Measurements from ENCODE around the gene SLC1A3.
A peak's percentile ranks its signal among the peaks of the same experiment; 100 is the strongest.

The SLC1A3 gene

DNA sequence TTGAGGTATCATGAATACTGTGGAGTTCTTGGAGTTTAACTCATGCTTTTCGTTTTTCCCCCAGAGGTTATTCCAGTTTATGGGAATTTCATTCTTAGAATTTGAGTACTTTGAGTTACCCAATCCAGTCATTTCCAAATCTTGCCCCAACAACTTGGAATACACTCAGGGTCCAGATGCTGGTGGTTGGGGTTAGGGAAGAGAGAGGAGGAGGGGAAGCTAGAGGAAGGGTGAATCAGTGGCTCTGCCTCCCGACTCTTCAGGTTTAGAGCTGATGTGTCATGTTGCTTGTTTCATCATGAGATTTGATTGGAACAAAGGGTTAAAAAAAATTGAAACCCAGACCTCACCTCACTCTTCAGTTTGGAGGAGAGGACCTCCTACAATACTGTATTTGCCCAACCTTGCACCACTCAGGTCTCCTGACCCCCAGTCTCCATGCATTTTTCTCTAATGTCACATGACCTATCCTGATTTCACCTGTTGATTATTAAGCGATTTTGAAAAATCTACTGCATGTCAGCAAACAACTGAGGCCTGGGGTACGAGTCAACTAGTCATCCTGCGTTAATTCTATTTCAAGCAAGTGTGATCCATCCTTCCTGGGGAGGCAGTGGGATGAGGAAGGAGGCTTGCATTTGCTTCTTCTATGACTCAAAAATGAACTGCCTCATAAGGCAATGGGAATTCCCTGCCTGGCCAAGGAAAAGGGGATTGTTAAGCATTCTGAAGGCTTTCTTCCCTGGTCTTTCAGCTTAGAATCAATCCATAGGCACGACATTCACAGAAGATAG, 6.2 kb upstream of the SLC1A3 start:
- peak; percentile 96 for DNase-seq (ENCODE audit: low read depth)

DNA sequence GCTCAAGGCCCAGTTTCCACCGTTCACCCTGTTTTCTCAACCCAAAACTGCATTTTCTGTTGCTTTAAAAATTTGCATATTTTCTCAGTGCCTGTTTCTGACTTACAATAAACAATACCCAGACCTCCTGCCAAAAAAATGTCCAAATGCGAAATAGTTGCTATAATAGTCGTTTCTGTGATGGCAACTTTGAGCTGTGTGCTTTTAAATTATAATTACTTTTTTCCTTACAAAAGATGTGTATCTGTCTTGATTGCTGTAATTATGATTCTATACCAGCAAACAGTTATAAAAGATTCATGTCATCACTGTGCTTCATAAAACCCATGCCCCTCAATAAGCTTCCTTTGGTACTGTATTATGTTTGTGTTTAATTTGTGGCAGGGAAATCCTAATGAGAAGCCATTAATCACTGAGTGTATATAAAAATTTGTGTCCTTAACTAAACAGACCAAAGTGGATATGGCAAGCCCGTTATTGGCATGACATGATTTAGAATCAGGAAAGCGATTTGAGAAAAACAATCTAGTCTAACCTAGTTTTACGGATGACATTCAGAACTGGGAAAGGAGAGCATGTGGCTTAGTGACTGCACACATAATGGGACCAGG, 5.4 kb upstream of the SLC1A3 start:
- no peak for DNase-seq (ENCODE audit: low read depth)

DNA sequence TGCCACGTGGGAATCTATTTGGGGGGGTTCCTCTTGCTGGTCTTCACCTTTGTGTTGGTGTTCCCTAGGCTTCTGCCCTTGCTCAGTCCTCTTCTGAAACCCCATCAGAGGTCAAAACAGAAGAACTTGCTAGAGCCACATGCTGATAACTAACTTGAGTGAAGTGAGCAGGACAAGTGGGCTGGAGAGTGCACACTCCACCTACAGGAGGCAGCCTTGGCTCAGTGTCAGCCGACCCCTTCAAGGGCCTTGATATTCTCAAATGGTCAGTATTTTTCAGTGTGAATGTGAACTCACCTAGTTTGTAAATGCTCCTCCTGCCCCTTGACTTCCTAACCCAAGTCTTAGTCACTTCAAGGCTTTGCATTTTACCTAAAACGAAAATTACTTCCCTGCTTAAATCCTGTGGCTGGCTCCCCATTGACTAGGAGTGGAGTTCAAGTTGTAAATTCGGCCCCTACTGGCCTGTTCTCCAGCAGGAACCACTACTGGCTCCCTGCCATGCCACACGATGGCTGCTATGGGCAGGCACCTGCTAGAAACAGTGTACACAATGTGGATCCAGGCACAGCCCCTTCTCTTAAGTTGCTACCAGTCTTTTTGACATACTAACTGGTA, 3.6 kb upstream of the SLC1A3 start:
- DNase-seq (ENCODE audit: low read depth): no peak

DNA sequence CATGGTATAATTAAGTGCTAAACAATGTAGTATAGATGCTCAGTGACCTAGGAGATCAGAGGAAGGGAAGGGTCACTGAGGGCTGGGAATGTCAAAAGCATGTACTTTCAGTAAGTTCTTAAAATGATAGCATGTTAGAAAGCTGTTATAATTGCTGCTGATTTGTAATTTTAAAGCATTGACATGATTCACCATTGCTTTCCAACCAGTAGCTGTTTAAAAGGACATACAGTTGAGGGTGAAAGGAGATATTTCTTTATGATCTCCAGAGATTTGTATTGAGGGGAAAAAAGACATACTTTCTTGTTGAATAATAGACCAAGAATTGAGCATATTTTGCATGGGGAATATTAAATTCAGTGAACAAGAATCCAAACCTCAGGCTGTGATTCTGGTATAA, 1.2 kb upstream of the SLC1A3 start:
- no peak for DNase-seq (ENCODE audit: low read depth)

DNA sequence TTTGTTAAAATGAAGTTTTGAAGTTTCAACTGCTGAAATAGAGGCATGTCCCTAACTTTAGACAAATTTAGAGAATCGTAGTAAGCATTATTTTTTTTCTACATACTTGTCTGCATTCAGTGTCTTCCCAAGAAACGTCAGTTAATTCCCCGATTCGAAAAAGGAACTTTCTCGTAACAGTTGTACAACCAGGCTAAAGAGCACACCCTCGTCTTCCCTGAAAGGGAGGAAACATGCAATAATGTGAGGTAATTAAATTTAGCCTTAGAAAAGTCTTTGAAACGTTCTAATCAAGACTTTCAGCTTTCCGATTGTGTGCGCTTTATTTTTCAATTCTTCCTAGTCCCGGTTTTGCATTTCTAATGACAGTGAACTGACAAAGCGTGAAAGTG, 374 bp upstream of the SLC1A3 start:
- DNase-seq (ENCODE audit: low read depth): no peak

DNA sequence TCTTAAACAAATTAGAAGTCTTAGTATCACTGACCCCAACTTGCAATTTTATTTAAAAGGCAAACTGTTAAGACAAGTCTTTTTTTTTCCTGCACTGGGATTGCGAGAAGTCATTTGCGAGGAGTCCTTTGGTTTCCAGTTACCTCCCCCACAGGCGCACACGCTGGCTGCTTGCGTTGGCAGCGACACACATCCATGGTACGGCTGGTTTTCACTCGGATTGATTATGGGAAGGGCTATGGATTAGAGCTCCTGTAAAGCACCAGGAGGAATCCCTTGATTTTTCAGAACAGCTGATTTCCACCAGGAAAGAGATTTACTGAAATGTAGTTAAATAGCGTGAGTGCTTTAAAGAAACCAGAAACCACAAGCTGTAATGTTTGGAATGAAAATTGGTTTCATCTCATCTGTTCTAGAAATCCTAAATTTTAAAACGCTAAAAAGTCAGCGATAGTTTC, 737 bp downstream of the SLC1A3 start:
- no peak for DNase-seq (ENCODE audit: low read depth)

DNA sequence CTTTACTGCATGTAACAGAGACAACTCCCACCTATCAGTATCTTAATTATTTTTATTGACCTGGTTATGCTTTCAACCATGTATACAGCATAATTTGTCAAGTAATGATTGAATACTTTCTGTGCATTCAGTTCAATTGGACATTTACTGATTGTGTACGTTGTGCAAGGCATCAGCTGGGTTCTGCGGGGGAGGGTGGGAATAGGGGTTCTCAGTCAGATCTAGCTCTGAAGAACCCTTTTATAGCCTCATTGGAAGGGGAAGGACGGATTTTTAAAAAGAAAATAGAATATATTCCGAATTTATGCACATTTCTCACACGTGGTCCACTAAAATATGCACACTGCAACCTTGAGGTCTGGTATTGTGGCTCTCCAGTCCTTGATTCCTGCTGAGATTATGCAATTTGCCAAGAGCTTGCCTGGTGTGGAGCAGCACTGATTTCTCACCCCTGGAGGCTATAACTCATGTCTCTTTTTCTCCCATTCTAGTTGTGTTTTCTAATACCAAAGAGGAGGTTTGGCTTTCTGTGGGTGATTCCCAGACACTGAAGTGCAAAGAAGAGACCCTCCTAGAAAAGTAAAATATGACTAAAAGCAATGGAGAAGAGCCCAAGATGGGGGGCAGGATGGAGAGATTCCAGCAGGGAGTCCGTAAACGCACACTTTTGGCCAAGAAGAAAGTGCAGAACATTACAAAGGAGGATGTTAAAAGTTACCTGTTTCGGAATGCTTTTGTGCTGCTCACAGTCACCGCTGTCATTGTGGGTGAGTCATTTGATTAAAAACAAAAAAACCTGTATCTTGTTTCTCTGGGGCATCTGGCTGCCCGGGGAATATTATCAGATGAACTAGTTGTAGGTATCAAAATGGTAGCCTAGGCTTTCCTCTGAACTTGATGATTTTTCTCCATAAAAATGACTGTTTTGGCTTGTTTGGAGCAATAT, 1.7 kb downstream of the SLC1A3 start:
- DNase-seq (ENCODE audit: low read depth): no peak

DNA sequence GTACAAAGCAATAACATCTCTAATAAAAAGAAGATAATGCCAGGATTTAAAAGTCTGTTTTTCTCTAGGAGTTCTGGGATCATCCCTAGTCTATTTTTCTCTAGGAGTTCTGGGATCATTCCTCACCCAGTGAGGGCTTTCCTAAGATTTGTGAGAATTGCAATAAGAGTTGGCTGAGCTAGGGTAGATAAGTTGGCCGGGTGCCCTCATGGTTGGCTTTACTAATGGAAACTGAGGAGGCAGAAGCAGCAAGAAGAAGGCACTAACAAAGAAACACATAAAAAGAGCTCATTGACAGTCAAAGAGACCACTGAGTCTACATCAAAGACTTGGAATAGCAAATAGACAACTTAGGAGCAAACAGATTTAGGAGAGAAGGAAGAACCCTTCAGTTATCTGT, 4.2 kb downstream of the SLC1A3 start:
- no peak for DNase-seq (ENCODE audit: low read depth)

DNA sequence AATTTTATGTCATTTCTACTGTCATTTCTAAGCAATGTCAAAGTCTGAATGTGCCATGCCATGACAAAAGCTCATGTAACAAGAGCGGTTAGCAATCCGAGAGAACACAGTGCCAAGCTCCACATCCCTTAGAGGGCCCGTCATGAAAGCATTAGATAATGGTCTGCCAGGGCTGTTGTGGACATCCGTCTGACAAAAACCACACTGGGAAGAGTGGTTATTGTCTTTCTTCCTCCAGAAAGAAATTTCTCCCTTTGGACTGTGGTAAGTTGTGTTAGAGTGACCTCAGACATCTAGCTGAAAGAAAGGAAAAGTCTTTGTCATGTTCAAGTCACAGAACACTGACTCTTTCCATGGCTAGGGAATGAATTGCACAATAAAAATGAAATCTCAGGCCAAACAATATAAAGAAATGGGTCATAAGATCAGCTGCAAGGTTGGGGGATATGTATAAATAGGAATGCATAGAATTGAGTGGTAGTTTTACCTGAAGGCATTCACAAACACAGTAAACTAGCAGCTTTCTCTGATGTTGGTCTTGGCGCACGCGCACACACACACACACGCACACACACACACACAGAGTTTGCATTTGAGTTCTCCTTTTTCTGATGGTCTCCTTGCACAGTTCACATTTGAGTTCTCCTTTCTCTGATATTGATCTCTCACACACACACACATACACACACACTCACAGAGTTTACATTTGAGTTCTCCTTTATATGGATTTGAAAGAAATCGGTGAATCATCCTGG, 5.3 kb downstream of the SLC1A3 start:
- DNase-seq (ENCODE audit: low read depth): no peak

DNA sequence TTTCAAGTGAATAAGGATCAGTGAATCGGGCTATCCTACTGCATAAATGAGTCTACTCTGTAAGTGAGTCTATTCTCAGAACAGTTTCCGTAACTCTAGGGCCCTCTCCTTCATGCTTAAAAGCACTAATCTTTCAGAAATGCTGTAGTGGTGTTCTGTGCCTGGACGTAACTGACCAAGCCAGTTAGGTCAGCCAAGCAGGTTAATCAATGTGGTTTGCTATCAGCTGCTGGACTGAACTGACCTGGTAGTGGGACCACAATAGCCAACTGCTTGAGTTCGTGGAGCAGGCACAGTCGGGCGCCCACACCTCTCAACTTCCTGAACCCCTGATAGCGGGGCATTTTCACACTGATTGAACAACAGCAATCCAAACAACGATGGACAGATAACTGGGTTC, 6.8 kb downstream of the SLC1A3 start:
- DNase-seq (ENCODE audit: low read depth): no peak

DNA sequence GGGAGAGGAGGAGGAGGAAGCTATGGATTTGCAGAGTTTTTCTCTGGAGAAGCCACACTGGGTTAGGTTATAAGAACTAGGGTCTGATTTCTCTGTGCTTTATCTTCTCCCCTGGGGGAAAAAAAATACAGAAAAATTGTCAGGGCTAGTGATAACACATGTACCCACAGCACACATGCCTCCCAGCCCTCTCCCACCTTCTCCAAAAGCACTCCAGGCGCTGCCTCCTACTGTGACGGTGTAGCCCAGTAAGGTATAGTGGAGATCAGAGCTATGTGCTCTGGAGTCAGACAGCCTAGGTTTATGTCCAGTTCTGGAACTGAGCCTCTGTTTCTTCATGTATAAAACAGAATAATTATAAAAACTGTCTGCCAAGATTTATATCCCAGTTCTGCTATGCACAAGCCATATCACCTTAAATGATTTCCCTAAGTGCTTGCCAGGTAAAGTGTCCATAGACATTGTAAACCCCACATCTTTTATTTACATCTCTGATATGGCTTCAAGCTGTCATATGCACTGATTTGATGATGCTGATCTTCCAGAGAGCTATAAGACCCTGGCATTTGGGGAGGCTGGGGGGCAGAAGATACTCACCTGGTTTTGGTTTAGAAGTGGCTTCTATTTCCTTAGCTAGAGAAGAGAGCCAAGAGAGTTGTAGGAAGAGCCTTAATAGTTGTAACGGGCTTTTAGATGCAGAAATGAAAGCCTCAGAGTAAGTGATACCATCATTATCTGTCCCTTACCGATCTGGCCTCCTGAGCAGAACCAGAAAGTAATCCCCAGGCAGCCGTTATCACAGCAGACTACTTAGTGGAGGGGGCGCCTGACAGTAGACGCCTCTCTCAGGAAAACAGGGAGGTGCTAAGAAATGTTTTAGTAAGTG, 7.6 kb downstream of the SLC1A3 start:
- no peak for DNase-seq (ENCODE audit: low read depth)

DNA sequence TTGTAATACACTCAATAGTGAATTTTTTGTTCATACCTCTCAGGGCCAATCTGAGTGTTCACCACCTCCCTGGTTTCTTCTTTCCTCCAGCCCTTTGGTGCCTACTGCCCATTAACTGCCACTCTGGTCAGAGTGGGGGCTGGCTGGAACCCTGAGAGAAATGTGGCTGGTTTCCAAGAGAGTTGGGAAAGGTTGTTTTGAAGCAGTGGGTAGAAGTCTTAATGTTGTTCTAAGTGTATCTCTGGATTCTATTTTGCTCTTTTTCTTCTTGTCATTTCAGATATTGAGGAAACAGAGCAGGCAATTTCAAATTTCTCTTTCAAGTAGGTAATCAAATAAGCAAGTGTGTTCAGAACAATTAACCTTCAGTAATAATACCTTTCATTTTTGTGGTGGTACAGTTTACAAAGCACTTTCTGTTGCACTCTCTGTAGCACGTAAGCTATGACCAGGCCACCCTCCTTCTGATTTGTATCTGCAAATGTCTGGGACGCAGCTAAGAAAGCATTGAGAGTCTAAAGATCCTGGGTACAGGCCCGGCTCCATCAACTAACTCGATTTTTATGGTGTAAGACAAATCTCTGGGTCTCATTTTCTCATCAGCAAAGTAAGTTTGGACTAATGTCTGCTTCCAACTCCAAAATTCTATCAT, 8.4 kb downstream of the SLC1A3 start:
- no peak for DNase-seq (ENCODE audit: low read depth)

DNA sequence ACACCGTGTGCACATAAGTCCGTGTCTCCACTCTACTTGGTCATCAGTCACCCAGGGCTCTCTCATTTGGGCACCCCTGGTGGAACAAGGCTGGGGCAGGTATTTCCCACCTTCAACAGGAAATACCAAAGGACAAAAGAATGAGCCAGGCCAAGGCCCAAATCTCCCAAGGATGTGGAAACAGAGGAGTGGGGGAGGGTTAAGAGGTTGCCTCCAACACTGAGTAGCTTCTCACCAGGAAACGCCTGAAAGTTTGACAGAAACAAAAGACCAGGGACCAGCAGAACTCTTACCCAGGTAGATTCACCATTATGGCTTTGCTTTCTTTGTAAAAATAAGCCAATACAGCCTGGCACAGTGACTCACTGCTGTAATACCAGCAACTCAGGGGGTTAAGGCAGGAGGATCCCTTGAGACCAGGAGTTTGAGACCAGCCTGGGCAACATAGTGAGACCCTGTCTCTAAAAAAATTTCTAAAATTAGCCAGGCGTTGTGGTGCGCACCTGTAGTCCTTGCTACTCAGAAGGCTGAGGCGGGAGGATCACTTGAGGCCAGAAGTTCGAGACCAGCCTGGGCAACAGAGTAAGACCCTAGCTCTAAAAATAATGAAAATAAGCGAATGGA, 12.7 kb downstream of the SLC1A3 start:
- DNase-seq (ENCODE audit: low read depth): no peak

DNA sequence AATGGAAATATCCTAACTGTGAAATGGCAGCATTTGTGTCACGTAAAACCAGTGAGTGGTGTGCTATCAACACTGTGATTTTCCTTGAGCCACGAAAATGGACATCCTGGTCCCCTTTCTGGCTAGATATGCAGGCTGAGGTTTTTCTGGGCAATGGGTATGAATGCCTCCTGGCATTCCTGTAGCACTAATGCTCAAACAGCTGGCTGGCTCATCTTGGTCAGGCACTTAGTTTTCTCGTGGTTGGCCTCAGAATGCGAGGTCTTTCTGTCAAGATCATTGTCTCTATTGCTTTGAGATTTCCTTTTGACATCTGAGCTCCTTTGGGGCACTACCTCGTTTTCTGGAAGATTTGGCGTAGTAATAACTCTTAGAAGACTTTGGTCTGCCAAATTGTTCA, 15.6 kb downstream of the SLC1A3 start:
- no peak for DNase-seq (ENCODE audit: low read depth)

DNA sequence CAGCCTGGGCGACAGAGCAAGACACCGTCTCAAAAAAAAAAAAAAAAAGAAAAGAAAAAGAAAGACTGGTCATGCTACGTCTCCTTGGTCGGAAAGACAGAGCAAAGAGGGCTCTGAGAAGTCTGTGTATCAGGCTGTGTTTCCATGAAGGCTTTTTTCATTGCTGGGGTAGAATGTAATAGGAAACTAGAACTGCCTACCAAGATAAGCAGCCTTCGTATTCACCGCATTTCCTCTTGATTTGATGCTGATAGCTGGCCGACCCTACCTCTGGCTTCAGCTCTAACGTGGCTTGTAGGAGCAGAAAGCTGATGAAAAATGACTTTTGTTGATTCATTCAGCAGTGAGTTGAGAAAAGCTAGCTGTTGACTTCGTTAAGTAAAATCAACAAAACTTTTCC, 17.4 kb downstream of the SLC1A3 start:
- DNase-seq (ENCODE audit: low read depth): no peak

DNA sequence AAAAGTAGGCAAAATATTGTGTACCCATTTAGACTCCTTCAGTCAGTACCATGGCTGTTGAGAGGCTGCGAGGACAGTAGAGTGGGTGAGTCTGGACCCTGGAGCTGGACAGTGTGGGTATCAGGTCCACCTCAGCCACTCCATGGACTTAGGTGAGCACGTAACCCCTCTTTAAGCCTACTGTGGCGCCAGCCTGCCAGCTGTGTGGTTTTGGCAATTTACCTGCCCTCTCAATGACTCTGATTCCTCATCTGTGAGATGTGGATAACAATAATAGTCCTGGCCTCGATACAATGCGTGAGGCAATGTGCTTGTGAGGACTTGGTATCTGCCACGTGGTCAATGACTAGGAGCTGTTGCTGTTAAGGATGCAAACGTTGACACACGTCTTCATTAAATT, 17.9 kb downstream of the SLC1A3 start:
- DNase-seq (ENCODE audit: low read depth): no peak

DNA sequence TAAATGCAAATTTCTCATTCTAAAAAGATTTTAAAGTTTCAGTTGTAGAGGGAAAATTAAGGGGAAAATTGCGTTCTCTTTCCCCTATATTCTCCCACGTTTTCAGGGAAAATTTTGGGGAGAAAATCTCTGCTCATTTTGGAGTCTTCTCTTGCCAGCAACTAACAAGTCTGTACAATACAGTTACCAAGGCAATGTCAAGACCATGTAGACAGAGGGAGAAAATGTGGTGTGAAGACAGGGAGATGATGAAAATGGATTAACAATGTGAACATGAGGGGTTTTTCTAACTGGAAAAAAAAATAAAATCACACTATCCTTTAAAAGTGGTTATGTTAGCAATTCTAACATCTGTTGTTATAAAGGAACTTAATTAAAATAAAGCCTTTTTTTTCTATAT, 22.3 kb downstream of the SLC1A3 start:
- DNase-seq (ENCODE audit: low read depth): no peak

DNA sequence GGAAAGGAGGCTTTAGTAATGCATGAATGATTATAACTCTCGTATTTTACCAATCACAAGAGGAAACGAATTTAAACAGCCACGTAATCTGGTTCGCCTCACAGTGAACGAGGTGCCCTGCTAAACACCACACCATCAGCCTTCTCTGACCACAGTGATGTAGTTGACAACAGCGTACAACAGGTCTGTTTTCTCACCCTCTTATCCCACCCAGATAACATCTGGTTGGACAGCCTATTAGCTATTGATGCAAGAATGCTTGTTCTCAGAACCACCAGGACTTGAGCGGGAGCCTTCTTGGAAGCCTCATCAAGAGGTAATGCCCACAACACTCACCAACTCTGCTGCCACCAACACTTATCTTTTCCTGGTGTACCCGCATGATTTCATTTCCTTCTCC, 23.3 kb downstream of the SLC1A3 start:
- no peak for DNase-seq (ENCODE audit: low read depth)

All from HS-5 (cell line).